T-helper 1 cell treated with Interleukin-12 subunit alpha and Interleukin-12 subunit beta and Interleukin-4 antibody, amounts not matched to agents 30 μg/mL and 1 μg/mL, for 36 hours (primary cell): ENCODE data around the gene KIF26A.

Experiments
- H3K27ac Mint-ChIP-seq: one replicate; pipeline ENCODE4 v1.8.0; 2021; ENCODE audit warnings: mild to moderate bottlenecking, mixed read lengths
- H3K27me3 Mint-ChIP-seq: one replicate; pipeline ENCODE4 v1.8.0; 2021; ENCODE audit warnings: low read depth, mixed read lengths
- H3K36me3 Mint-ChIP-seq: one replicate; pipeline ENCODE4 v1.8.0; 2021; ENCODE audit warnings: low read depth, mixed read lengths
- H3K4me1 Mint-ChIP-seq: one replicate; pipeline ENCODE4 v1.8.0; 2021; ENCODE audit warnings: low read depth, mixed read lengths
- H3K4me3 Mint-ChIP-seq: one replicate; pipeline ENCODE4 v1.8.0; 2021; ENCODE audit warnings: mild to moderate bottlenecking, moderate library complexity, mixed read lengths
- H3K9me3 Mint-ChIP-seq: one replicate; pipeline ENCODE4 v1.8.0; 2021; ENCODE audit warnings: mixed read lengths

The KIF26A gene

GRCh38 chr14:104215706-104216334 lies 77.4 kb downstream of the KIF26A start:
- Mint-ChIP-seq H3K9me3 (no peaks in the 10 kb centered on the region), H3K27ac (no peak overlapping the region), H3K36me3 (no peaks in the 10 kb centered on the region), H3K27me3 (no peaks in the 10 kb centered on the region), H3K4me1 (no peaks in the 10 kb centered on the region), H3K4me3 (no peak overlapping the region)

GRCh38 chr14:104216457-104216856 lies 78.1 kb downstream of the KIF26A start:
- Mint-ChIP-seq H3K36me3 (no peaks in the 10 kb centered on the region), H3K27me3 (no peaks in the 10 kb centered on the region), H3K27ac (no peak overlapping the region), H3K4me1 (no peaks in the 10 kb centered on the region), H3K4me3 (no peak overlapping the region), H3K9me3 (no peaks in the 10 kb centered on the region)

- Mint-ChIP-seq H3K9me3 (no peaks in the 10 kb centered on the region), H3K27ac (no peak overlapping the region), H3K27me3 (no peaks in the 10 kb centered on the region), H3K4me1 (no peaks in the 10 kb centered on the region), H3K36me3 (no peaks in the 10 kb centered on the region), H3K4me3 (no peak overlapping the region)
Measured at GRCh38 chr14:104217486-104218360, 79.3 kb downstream of the KIF26A start.

- H3K9me3 Mint-ChIP-seq = no peaks in the 10 kb centered on the region
- H3K4me3 Mint-ChIP-seq = no peak overlapping the region
- H3K27me3 Mint-ChIP-seq = no peaks in the 10 kb centered on the region
- H3K4me1 Mint-ChIP-seq = no peaks in the 10 kb centered on the region
- H3K36me3 Mint-ChIP-seq = no peaks in the 10 kb centered on the region
- H3K27ac Mint-ChIP-seq = no peak overlapping the region
Measured at GRCh38 chr14:104218361-104219180, 80.2 kb downstream of the KIF26A start.

GRCh38 chr14:104219731-104220214 lies 81.4 kb downstream of the KIF26A start:
- H3K4me1 Mint-ChIP-seq = no peaks in the 10 kb centered on the region
- H3K27ac Mint-ChIP-seq = no peak overlapping the region
- no peak overlapping the region for H3K4me3 Mint-ChIP-seq
- H3K36me3 Mint-ChIP-seq = no peaks in the 10 kb centered on the region
- no peaks in the 10 kb centered on the region for H3K9me3 Mint-ChIP-seq
- no peaks in the 10 kb centered on the region for H3K27me3 Mint-ChIP-seq

GRCh38 chr14:104220215-104221070 lies 82.1 kb downstream of the KIF26A start:
- no peaks in the 10 kb centered on the region for H3K27me3 Mint-ChIP-seq
- no peaks in the 10 kb centered on the region for H3K36me3 Mint-ChIP-seq
- no peak overlapping the region for H3K27ac Mint-ChIP-seq
- no peaks in the 10 kb centered on the region for H3K4me1 Mint-ChIP-seq
- H3K9me3 Mint-ChIP-seq = no peaks in the 10 kb centered on the region
- H3K4me3 Mint-ChIP-seq = no peak overlapping the region

- Mint-ChIP-seq H3K27me3 (no peaks in the 10 kb centered on the region), H3K27ac (no peak overlapping the region), H3K4me3 (no peak overlapping the region), H3K36me3 (no peaks in the 10 kb centered on the region), H3K4me1 (no peaks in the 10 kb centered on the region), H3K9me3 (no peaks in the 10 kb centered on the region)
Measured at GRCh38 chr14:104221071-104221625, 82.8 kb downstream of the KIF26A start.

GRCh38 chr14:104221636-104222369 lies 83.4 kb downstream of the KIF26A start:
- H3K36me3 Mint-ChIP-seq = no peaks in the 10 kb centered on the region
- no peaks in the 10 kb centered on the region for H3K4me1 Mint-ChIP-seq
- no peak overlapping the region for H3K27ac Mint-ChIP-seq
- no peaks in the 10 kb centered on the region for H3K27me3 Mint-ChIP-seq
- H3K9me3 Mint-ChIP-seq = no peaks in the 10 kb centered on the region
- H3K4me3 Mint-ChIP-seq = no peak overlapping the region

GRCh38 chr14:104222396-104223036 lies 84.1 kb downstream of the KIF26A start:
- Mint-ChIP-seq H3K36me3 (no peaks in the 10 kb centered on the region), H3K9me3 (no peaks in the 10 kb centered on the region), H3K27ac (no peak overlapping the region), H3K4me1 (peaks cover 2% of the 10 kb centered on the region), H3K27me3 (no peaks in the 10 kb centered on the region), H3K4me3 (no peak overlapping the region)

GRCh38 chr14:104223101-104224041 lies 85.0 kb downstream of the KIF26A start:
- no peak overlapping the region for H3K4me3 Mint-ChIP-seq
- no peaks in the 10 kb centered on the region for H3K27me3 Mint-ChIP-seq
- no peak overlapping the region for H3K27ac Mint-ChIP-seq
- H3K9me3 Mint-ChIP-seq = peaks cover 6% of the 10 kb centered on the region
- peaks cover 8% of the 10 kb centered on the region for H3K4me1 Mint-ChIP-seq
- H3K36me3 Mint-ChIP-seq = peaks cover 2% of the 10 kb centered on the region

GRCh38 chr14:104224131-104224505 lies 85.7 kb downstream of the KIF26A start:
- Mint-ChIP-seq H3K36me3 (peaks cover 2% of the 10 kb centered on the region), H3K27ac (no peak overlapping the region), H3K27me3 (no peaks in the 10 kb centered on the region), H3K9me3 (peaks cover 6% of the 10 kb centered on the region), H3K4me3 (no peak overlapping the region), H3K4me1 (peaks cover 8% of the 10 kb centered on the region)
